Measurements from ENCODE around the gene PRODH2.
"Not testable (repeated sequence)": the region's sequence is repeated elsewhere in the genome, so short reads cannot be mapped to it uniquely, and the experiment has no call there.

The PRODH2 gene

DNA sequence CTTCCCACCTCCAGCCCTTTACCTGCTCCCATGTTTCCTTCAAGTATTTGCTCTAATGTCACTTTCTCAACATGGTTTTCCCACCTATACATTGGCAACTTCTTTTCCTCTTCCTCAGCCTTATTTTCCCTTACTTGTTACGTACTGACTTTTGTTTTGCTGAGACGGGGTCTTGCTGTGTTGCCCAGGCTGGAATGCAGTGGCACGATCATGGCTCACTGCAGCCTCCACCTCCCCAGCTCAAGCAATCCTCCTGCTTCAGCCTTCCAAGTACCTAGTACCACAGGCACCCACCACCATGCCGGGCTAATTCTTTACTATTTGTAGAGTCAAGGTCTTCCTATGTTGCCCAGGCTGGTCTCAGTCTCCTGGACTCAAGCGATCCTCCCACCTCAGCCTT, 5.0 kb downstream of the PRODH2 start:
- DNase-seq (ENCODE audit: low read depth in 2 of 2) = no peak
- TF ChIP-seq, protein P1, sequence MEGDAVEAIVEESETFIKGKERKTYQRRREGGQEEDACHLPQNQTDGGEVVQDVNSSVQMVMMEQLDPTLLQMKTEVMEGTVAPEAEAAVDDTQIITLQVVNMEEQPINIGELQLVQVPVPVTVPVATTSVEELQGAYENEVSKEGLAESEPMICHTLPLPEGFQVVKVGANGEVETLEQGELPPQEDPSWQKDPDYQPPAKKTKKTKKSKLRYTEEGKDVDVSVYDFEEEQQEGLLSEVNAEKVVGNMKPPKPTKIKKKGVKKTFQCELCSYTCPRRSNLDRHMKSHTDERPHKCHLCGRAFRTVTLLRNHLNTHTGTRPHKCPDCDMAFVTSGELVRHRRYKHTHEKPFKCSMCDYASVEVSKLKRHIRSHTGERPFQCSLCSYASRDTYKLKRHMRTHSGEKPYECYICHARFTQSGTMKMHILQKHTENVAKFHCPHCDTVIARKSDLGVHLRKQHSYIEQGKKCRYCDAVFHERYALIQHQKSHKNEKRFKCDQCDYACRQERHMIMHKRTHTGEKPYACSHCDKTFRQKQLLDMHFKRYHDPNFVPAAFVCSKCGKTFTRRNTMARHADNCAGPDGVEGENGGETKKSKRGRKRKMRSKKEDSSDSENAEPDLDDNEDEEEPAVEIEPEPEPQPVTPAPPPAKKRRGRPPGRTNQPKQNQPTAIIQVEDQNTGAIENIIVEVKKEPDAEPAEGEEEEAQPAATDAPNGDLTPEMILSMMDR (IDR thresholded peaks at IDR 0.05; ENCODE audit: low read depth, low read length) = no peak
- no peak overlapping the region for H3K4me3 ChIP-seq (replicated peaks in 1 of 2; ENCODE audit: low read depth in 2 of 2, low read length in 2 of 2)

DNA sequence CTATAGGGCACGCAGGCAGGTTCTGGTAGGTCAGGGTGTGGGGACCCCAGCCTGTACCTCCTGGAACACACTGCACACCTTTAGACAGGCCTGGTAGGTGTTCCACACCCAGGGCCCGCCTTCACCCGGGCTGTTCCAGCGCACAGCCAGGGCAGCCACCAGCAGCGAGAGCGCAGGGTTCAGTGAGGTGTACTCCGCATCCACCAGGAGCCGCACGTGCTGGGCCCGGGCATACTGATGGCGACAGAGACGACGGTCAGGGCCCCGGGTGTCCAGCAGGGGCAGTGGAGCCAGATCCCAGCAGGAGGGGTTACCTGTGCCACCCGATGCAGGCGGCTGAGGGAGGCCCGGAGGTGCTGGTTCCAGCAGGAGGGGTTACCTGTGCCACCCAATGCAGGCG, 6.0 kb downstream of the PRODH2 start:
- TF ChIP-seq, protein P1 (IDR thresholded peaks at IDR 0.05; ENCODE audit: low read depth, low read length) = no peak
- H3K4me3 ChIP-seq (replicated peaks in 1 of 2; ENCODE audit: low read depth in 2 of 2, low read length in 2 of 2) = no peak overlapping the region
- no peak for DNase-seq (ENCODE audit: low read depth in 2 of 2)

DNA sequence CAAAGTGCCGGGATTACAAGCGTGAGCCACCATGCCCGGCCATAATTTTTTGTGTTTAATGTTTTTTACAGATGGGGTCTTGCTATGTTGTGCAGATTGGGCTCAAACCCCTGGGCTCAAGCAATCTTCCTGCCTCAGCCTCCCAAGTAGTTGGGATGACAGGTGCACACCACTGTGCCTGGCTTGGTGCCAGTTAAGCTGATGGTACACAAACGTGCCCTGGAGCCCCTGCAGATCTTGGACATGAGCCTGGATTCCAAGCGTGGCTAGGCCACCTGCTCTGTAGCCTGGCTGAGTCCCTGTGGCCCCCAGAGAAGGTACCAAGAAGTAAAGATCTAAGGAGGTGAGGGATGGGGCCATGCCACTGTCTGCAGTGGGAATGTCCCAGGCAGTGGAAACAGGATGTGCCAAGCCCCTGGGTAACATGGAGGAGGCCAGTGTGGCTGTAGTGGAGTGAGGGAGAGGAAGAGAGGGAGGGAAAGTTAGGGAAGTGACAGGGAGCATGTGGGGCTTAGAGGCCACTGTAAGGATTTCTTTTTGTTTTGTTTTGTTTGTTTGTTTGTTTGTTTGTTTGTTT, 7.0 kb downstream of the PRODH2 start:
- H3K4me3 ChIP-seq (replicated peaks in 1 of 2; ENCODE audit: low read depth in 2 of 2, low read length in 2 of 2) = no peak overlapping the region
- TF ChIP-seq, protein P1 (IDR thresholded peaks at IDR 0.05; ENCODE audit: low read depth, low read length) = no peak
- DNase-seq (ENCODE audit: low read depth in 2 of 2) = no peak

DNA sequence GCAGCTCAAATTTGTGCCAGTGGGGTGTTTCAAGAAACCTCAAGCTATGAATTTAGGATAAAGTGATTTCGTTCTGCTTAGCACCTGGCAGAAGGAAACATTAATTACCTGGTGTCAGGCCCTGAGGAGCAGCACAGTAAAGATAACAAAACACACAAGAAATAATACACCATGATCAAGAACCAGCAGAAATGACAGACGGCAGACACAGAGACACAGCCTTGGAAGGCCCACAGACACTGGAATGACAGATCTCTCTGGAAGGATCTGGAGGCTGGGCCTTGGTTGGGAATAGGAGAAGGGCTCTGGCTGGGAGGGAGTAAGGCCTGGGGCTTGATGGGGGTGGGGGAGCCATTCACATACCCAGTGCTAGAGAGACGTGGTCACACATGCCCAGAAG, 10.8 kb downstream of the PRODH2 start:
- DNase-seq (ENCODE audit: low read depth in 2 of 2) = no peak
- TF ChIP-seq, protein P1 (IDR thresholded peaks at IDR 0.05; ENCODE audit: low read depth, low read length) = no peak
- no peak overlapping the region for H3K4me3 ChIP-seq (replicated peaks in 1 of 2; ENCODE audit: low read depth in 2 of 2, low read length in 2 of 2)

DNA sequence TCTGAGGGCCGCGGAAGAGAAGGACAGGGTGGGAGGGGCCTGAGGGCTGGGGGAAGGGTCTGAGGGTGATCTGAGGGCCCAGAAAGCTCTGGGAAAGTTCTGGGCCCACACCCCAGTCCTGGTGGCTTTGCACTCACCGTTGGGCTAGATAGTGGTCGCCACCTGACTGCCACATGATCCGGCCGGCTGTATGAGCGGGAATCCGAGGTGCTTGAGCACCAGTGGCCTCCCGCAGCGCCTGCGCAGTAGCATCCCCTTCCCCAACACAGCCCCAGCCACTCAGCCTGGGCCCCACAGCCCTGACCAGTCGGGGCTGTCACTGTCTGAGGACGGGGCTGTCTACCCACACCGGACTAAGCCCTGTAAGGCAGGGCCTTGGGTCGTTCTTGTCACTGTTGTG, 15.0 kb downstream of the PRODH2 start:
- no peak for DNase-seq (ENCODE audit: low read depth in 2 of 2)
- TF ChIP-seq, protein P1 (IDR thresholded peaks at IDR 0.05; ENCODE audit: low read depth, low read length) = no peak
- H3K4me3 ChIP-seq (replicated peaks in 1 of 2; ENCODE audit: low read depth in 2 of 2, low read length in 2 of 2) = no peak overlapping the region

DNA sequence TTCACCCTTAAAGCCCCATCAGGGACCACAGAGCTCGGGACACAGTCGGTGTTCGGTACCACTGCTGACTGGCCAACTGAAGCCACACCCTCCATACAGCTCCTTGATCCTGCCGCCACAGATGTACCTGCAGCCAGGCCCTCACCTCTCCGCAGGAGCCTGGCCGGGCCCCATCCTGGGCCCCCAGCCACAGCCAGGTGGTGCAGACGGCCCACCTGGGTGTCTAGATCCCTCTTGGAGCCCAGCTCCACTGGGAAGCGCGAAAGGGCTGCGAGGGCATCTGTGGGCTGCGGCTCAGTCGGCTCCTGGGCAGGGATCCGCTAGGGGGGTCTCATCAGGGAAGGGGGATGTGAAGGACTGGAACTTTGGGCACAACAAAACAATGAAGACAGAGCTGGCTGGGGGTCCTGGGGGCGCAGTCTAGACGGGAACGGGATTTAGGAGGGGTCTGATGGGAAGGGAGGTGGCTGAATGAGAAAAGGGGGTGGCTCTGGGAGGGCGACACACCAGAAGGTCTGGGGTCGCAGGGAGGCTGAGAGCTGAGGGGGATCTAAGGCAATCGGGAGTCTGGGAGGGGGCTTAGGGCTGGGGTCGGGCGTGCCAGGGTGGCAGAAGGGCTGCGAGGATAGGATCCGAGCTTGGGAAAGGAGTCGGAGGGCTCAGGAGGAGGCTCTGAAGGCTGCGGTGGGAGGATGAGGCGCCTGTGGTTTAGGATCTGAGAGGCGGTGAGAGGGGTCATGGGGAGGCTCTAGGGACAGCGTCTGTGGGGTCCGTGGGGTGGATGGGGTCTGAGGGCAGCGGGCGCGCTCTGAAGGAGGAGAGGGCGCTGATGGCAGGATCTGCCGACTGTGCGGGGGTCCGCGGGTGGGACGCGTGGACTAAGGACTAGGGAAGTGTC, 15.8 kb downstream of the PRODH2 start:
- H3K4me3 ChIP-seq (replicated peaks in 1 of 2; ENCODE audit: low read depth in 2 of 2, low read length in 2 of 2) = no peak overlapping the region
- TF ChIP-seq, protein P1 (IDR thresholded peaks at IDR 0.05; ENCODE audit: low read depth, low read length) = no peak
- no peak for DNase-seq (ENCODE audit: low read depth in 2 of 2)

DNA sequence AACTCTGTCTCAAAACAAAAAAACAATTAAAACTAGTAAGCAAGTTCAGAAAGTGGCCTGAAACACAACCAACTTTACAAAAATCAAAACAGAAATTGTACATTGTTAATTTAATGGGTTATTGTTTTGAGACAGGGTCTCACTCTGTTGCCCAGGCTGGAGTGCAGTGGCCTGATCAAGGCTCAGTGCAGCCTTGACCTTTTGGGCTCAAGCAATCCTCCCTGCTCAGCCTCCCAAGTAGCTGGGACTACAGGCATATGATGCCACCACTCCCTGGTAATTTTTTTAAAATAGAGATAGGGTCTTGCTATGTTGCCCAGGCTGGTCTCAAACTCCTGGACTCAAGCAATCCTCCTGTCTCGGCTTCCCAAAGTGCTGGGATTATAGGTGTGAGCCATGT, 17.1 kb downstream of the PRODH2 start:
- not testable (repeated sequence) for H3K4me3 ChIP-seq (replicated peaks in 1 of 2; ENCODE audit: low read depth in 2 of 2, low read length in 2 of 2); DNase-seq (ENCODE audit: low read depth in 2 of 2)

All from cardiac fibroblast (primary cell).